GM23338 (cell line): Measurements from ENCODE around the gene CD44. TPM values are rescaled to one million over a fixed set of nuclear protein-coding genes. Genes with fewer than 3 reads are reported as not detected.

Source experiments
- ATAC-seq: fragments of 200-7000 bp; cut with Tn5 transposase; 3 replicates; pipeline ENCODE4 v1.9.1; 2020
- DNase-seq: peaks from one replicate; pipeline ENCODE4 v3.0.0-alpha.2; 2015; ENCODE audit warnings: low spot score
- H2AFZ ChIP-seq: fragments of 200-600 bp; sonication (generic); 2 replicates; pipeline ENCODE4 v1.8.0; 2016; ENCODE audit warnings: antibody characterized with exemption, mild to moderate bottlenecking, moderate library complexity
- H3F3A ChIP-seq: fragments of 200-600 bp; sonication (generic); replicated peaks from 2 replicates; pipeline ENCODE4 v1.8.0; 2017; ENCODE audit warnings: antibody characterized with exemption, mixed run types, low read depth
- H3K27ac ChIP-seq: fragments of 200-600 bp; sonication (generic); 2 replicates; pipeline ENCODE4 v1.6.1; 2016; ENCODE audit warnings: low read depth
- H3K27me3 ChIP-seq: fragments of 200-600 bp; sonication (generic); 2 replicates; pipeline ENCODE4 v1.8.0; 2016; ENCODE audit warnings: mild to moderate bottlenecking, mixed run types, moderate library complexity; ENCODE audit not compliant: insufficient read depth
- H3K36me3 ChIP-seq: fragments of 200-600 bp; sonication (generic); 2 replicates; pipeline ENCODE4 v1.8.0; 2016; ENCODE audit warnings: mild to moderate bottlenecking; ENCODE audit not compliant: insufficient read depth
- H3K4me1 ChIP-seq: fragments of 200-600 bp; sonication (generic); 2 replicates; pipeline ENCODE4 v1.8.0; 2016; ENCODE audit warnings: mild to moderate bottlenecking, moderate library complexity; ENCODE audit not compliant: insufficient read depth
- H3K4me2 ChIP-seq: fragments of 200-600 bp; sonication (generic); 2 replicates; pipeline ENCODE4 v1.7.1; 2017; ENCODE audit warnings: mixed run types
- H3K4me3 ChIP-seq: fragments of 200-600 bp; sonication (generic); 2 replicates; pipeline ENCODE4 v1.6.1; 2016; ENCODE audit warnings: mixed run types
- H3K79me2 ChIP-seq: fragments of 200-600 bp; sonication (generic); replicated peaks from 2 replicates; pipeline ENCODE4 v1.8.0; 2017; ENCODE audit warnings: mild to moderate bottlenecking; ENCODE audit not compliant: insufficient read depth
- H3K9me2 ChIP-seq: fragments of 200-600 bp; sonication (generic); 2 replicates; pipeline ENCODE4 v1.8.0; 2017; ENCODE audit not compliant: insufficient read depth
- H4K20me1 ChIP-seq: fragments of 200-600 bp; sonication (generic); replicated peaks from 2 replicates; pipeline ENCODE4 v1.8.0; 2017; ENCODE audit warnings: mild to moderate bottlenecking; ENCODE audit not compliant: insufficient read depth
- H3K27ac Mint-ChIP-seq: 2 replicates; pipeline ENCODE4 v1.8.0; 2020; ENCODE audit warnings: inconsistent platforms, mild to moderate bottlenecking, moderate library complexity, mixed read lengths
- H3K27me3 Mint-ChIP-seq: 3 replicates; pipeline ENCODE4 v1.8.0; 2022; ENCODE audit warnings: low read depth, mild to moderate bottlenecking, moderate library complexity, mixed read lengths, inconsistent platforms; ENCODE audit not compliant: insufficient read depth, poor library complexity
- H3K36me3 Mint-ChIP-seq: 3 replicates; pipeline ENCODE4 v1.8.0; 2021; ENCODE audit warnings: low read depth, mild to moderate bottlenecking, inconsistent platforms, moderate library complexity, mixed read lengths
- H3K4me1 Mint-ChIP-seq: 3 replicates; pipeline ENCODE4 v1.8.0; 2020; ENCODE audit warnings: mild to moderate bottlenecking, inconsistent platforms, mixed read lengths
- H3K4me3 Mint-ChIP-seq: 3 replicates; pipeline ENCODE4 v1.8.0; 2021; ENCODE audit warnings: moderate library complexity, mild to moderate bottlenecking, inconsistent platforms, mixed read lengths
- H3K9me3 Mint-ChIP-seq: 3 replicates; pipeline ENCODE4 v1.8.0; 2020; ENCODE audit warnings: moderate library complexity, mild to moderate bottlenecking, inconsistent platforms, mixed read lengths
- ZNF114 ChIP-seq: fragments of 250-450 bp; sonication (Bioruptor Pico); IDR thresholded peaks from 2 replicates; pipeline ENCODE4 v1.5.0; 2020; ENCODE audit warnings: mild to moderate bottlenecking, moderate library complexity
- ZNF462 ChIP-seq: fragments of 250-450 bp; sonication (Bioruptor Pico); IDR thresholded peaks from 2 replicates; pipeline ENCODE4 v1.5.0; 2020; ENCODE audit warnings: mild to moderate bottlenecking, moderate library complexity
- polyA plus RNA-seq: library from polyadenylated mRNA; unstranded; fragments of >200 nt; fragmentation: Nextera tagmentation; extraction: Ambion mirVana; gene quantifications from 2 replicates; pipeline ENCODE4 v1.2.1, GENCODE V29; 2016
- total RNA-seq: library from RNA; depleted of rRNA; stranded (reverse); fragments of >200 nt; shearing (Covaris generic); gene quantifications from 2 replicates; pipeline ENCODE4 v1.2.3, GENCODE V29; 2014
- TF ChIP-seq, protein P1 (sequence below): IDR thresholded peaks from 2 replicates; pipeline ENCODE4 v1.6.1; 2016; ENCODE audit warnings: antibody characterized with exemption
- TF ChIP-seq, protein P2 (sequence below), 2 experiments: fragments of 200-600 bp in 1 of 2; sonication (generic) in 1 of 2; conservative IDR thresholded peaks; 2 replicates each; pipeline versions ENCODE4 v1.5.1 to v1.6.1; 2016 to 2017; ENCODE audit warnings: antibody characterized with exemption in 2 of 2, low read depth in 2 of 2, mild to moderate bottlenecking in 2 of 2, moderate library complexity in 1 of 2

CD44 gene
- total and polyA plus RNA-seq, 2 experiments from 2014 or later = 4.0 to 10.1 TPM

- TF ChIP-seq ZNF462 (CRISPR knock-in tag) = no peak
- TF ChIP-seq, protein P1, sequence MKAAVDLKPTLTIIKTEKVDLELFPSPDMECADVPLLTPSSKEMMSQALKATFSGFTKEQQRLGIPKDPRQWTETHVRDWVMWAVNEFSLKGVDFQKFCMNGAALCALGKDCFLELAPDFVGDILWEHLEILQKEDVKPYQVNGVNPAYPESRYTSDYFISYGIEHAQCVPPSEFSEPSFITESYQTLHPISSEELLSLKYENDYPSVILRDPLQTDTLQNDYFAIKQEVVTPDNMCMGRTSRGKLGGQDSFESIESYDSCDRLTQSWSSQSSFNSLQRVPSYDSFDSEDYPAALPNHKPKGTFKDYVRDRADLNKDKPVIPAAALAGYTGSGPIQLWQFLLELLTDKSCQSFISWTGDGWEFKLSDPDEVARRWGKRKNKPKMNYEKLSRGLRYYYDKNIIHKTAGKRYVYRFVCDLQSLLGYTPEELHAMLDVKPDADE = no peak
Observed at GRCh38 chr11:35174666-35175065, 35.7 kb downstream of the CD44 start (continued).

DNA sequence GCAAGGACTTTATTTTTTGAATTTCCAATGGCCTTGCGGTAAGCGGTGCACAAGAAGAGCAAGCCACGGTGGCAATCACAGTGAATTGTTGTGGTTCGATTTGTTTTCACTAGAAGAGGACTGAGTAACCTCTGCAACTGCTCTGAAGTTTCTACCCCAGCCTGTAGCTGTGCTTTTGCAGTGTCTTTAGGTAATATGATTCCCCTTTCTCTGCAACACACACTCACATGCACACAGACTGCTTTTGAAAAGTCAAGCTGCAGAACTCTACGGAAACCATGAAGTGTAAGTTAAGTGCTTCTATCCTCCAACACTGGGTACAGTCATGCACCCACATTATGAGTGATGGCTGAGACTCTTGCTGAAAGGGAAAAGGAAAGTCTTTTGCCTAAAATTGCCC, 38.4 kb downstream of the CD44 start:
- Mint-ChIP-seq H3K4me3 (no peak overlapping the region), H3K27ac (no peak overlapping the region), H3K36me3 (no peaks in the 10 kb centered on the region), H3K4me1 (peaks cover 51% of the 10 kb centered on the region), H3K9me3 (no peaks in the 10 kb centered on the region), H3K27me3 (peaks cover 7% of the 10 kb centered on the region)
- H3K9me2 ChIP-seq = no peaks in the 10 kb centered on the region
- DNase-seq = no peak
- H3F3A ChIP-seq = no peaks in the 10 kb centered on the region
- no peak for ATAC-seq
- H3K27me3 ChIP-seq = no peaks in the 10 kb centered on the region
- no peak overlapping the region for H3K4me3 ChIP-seq
- H3K4me1 ChIP-seq = peaks cover 42% of the 10 kb centered on the region
- H2AFZ ChIP-seq = no peak overlapping the region
- H3K27ac ChIP-seq = no peak overlapping the region
- TF ChIP-seq ZNF114 (CRISPR knock-in tag) = no peak
- TF ChIP-seq, protein P2, sequence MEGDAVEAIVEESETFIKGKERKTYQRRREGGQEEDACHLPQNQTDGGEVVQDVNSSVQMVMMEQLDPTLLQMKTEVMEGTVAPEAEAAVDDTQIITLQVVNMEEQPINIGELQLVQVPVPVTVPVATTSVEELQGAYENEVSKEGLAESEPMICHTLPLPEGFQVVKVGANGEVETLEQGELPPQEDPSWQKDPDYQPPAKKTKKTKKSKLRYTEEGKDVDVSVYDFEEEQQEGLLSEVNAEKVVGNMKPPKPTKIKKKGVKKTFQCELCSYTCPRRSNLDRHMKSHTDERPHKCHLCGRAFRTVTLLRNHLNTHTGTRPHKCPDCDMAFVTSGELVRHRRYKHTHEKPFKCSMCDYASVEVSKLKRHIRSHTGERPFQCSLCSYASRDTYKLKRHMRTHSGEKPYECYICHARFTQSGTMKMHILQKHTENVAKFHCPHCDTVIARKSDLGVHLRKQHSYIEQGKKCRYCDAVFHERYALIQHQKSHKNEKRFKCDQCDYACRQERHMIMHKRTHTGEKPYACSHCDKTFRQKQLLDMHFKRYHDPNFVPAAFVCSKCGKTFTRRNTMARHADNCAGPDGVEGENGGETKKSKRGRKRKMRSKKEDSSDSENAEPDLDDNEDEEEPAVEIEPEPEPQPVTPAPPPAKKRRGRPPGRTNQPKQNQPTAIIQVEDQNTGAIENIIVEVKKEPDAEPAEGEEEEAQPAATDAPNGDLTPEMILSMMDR (conservative IDR thresholded peaks at IDR 0.05; ENCODE audit: low read depth in 2 of 2) = no peak
- no peaks in the 10 kb centered on the region for H3K79me2 ChIP-seq
- no peaks in the 10 kb centered on the region for H4K20me1 ChIP-seq
- no peak overlapping the region for H3K4me2 ChIP-seq
- no peaks in the 10 kb centered on the region for H3K36me3 ChIP-seq
